Bone marrow (tissue), 2 donors: ENCODE data around the gene DOCK9.
"Not testable (repeated sequence)": the region's sequence is repeated elsewhere in the genome, so short reads cannot be mapped to it uniquely, and the experiment has no call there.

Experiments
- DNase-seq, 2 donors: peaks; one replicate each; lab custom pipeline; 2025; lab: John Stamatoyannopoulos, UW

The DOCK9 gene

DNA sequence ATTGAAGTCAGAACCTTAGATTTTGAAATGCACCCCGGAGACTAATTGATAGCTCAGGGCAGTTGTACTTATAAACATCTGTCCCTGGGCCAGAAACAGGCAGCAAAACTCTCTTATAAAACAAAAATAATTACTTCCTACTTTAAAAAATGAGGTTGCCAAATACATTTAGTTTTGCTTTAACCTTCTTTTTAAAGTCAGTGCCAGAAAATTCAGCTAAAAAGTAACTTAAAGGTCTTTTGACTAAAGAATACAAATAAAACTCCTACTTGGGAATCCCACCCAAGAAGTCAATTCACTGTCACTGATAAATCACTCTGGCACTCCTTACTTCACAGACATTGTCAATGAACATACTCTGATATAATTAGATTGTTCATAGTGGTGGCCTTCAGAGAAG lies 60.7 kb downstream of the DOCK9 start:
- DNase-seq, result no peak

DNA sequence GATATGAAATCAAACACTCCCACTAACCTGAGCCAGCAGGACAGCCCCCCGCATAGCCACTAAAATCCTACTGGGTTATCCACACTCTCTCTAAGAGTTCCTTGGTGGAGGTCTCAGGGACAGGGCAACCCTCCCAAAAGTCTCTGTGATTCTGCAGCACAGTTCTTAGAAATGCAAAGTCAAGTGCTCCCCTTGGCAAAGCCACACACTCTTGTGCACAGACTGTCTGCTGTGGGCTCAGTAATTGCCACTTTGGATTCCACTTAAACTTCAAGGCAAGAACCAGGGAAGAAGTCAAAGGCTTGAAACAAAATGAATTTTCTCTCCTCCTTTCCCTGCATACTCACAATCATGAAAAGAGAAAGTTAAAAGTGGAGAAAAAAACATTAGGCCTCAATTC lies 61.5 kb downstream of the DOCK9 start:
- DNase-seq, result no peak

DNA sequence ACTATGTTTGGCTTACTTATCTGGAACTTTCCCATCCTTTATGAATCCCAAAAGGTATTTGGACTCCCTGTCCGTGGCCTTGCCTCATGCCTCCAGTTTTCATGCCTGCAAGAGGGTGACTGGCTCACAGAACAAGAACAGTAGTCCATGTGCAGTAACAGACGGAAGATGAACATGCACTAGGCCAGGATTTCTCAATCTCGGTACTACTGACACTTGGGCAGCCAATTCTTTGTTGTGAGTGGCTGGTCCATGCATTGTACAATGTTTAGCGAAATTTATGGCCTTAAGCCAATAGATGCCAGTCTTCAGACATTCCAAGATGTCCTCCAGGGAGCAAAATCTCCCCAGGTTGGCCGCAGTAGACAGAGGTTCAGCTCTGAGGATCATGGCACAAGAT lies 61.9 kb downstream of the DOCK9 start:
- DNase-seq, result no peak

DNA sequence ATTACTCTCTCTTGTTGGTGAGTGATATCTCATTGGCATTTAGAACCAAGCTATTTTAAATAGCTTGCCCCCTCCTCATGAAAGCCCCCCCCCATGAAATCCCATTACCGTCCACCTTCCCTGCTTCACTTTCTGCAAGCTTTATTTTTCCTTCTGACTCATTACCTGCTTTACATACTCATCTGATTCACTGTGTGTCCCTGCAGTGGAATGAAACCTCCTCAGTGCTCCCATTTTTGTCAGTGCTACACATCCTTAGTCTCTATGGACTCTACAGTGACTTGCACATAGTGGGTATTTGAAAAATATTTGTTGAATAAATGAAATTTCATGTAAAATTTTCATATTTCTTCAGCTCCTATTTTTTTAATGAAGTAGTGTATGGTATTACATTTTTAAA lies 62.3 kb downstream of the DOCK9 start:
- DNase-seq, result no peak

DNA sequence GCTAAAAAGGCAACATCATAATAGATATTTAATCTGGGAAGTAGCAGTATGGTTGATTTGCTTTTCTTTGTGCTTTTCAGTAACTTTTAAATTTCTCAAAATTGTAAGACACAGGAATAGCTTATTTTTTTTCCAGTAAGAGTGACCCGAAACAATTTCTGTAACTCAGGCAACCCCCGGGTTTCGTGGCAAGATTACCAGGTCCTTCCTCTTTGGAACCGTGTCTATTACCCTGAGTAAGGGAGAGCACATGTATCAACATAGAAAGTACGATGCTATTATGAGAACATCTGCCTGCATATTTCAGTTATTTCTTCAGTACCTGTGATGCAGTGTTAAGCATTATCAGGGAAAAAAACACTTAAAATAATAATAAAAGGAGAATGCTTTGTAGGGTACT lies 64.1 kb downstream of the DOCK9 start:
- DNase-seq, result peak in 1 of 2 donors; percentile 47

DNA sequence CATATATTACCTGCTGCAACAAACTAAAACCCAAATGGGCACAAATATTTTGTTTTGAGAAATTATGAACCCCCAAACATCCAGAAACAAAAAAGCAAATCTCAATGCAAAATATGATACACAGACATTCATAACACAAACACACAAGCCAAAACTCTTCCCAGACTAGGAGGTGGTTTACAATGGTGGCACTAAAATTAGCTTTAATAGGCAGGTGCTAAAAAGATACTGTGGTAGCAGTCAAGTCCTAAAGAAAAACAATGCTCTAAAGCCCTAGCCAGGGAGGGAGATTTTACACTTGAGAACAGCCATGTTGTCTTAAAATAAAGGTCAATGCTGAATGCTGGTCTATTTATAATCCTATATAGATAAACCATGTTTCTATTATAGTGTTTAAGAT lies 65.0 kb downstream of the DOCK9 start:
- DNase-seq, result no peak

DNA sequence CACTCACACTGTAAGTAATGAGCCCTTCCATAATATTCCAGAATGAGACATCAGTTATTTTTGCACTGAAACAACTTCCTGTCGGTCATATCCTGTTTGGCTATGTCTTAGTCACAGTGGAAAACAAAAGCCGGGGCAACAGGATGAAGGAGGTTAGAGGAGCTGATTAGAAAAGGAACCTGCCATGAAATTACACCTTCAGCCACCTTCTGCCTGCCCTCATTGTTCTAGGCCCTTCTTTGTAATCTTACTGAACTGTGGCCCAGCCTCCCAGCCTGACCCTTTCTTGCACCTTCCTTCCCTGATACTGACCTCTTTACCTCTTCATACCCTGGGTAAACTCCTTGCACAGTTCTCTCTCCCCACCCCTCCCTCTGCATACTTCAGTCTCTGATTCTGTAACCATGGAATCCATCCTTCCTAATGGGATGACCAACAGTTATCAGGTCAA lies 67.3 kb downstream of the DOCK9 start:
- DNase-seq, result peak in 1 of 2 donors; percentile 88

DNA sequence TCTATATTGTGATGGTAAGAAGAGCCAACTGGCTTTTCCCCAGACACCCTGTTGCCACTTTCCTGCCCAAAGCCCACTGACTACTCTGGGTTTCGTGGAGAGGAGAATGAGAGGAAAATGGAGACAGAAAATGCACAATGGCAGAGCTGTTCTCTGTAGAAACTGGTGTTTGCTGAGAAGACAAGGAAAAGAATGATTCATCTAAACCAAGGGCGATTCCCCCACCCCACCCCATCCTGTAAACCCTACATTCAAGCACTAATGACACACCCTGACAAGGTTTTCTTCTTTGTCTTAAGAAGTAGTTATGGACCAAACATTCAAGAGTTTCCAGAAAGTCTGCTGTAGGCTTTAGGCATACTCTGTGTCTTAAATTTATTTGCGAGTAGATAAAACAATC lies 68.8 kb downstream of the DOCK9 start:
- DNase-seq, result peak in 1 of 2 donors; percentile 63

DNA sequence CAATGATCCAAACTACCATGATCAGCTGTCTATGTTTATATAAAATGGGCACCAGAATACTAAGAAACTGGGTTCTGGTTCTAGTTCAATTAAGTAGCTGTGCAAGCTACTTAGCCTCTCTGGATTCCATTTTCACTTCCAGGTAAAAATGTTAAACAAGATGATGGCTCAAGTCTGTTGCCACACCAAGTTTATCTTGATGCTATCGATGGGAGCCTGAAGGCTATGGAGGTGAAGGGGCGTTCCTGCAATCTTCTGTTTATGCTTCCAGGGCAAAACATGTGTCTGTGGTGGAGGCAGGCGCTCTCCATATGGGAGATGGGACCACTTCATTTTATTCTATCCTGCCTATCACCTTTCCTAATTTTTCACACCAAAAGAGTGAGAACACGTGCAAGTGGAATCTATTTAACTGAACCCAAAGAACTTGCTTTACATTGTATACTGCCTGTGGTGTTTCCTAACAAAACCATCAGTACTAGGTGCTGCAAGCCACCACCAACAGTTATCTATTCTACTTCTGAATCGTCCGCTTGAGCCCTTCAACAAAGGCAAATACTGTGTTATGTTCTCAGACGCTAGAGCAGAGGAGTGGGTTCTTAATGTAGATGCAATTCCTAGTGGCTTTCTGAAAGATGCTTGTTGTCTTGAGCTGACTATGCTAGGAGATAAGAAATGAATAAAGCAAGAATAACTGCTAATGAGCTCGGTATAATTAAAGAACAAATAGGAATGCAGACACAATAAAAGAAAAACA lies 70.9 kb downstream of the DOCK9 start:
- no peak for DNase-seq

DNA sequence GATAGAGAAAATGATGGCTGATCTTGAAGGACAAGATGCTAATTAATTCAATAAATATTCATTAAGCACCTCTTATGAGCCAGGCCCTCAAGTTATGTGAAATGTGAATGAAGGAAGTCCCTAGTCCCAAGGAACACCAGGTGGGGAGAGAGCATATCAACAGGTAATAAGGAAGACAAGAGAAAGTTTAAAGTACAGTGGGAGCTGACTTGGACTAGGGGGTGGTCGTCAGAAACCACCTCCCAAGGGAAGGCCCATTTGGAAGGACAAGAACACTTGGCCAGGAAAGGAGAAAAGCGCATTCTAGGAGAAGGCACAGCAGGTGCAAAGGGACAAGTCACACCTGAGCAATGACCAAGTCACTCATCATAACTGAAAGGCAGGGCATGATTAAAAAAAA lies 72.7 kb downstream of the DOCK9 start:
- DNase-seq, result no peak

DNA sequence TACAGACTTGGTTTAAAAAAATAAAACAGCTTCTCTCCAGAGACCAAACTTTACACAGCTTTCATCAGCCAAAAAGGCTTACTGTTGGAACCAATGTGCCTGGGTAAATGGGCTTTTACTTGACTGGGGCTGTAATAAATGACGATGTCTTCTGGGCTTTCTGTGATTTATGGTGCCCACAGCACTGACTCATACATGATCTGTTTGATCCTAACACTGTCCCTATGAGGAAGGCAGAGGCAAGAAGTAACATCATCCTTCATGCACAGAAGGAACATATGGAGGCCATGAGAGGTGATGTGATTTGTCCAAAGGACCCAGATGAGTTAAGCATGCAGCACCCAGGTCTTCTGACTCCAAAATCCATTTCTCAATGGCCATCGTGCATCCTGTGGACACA lies 77.4 kb downstream of the DOCK9 start:
- DNase-seq, result no peak

DNA sequence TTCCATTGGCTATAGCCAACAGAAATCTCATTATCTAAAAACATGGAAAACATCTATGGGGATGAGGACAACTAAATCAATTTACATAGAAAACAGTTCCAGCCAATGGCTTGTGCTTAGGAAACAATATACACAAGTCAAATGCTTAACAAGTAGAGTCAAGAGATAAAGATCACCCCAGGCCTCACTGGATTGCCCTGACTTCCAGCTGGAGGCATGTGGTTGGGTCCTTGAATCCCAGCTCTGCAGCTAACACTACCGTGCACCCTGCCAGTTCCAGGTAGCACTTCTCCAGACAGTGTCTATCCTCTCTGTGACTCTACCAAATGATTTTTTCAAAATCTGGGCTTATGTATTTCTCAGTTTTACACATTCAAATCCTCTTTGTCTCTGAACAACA lies 80.2 kb downstream of the DOCK9 start:
- DNase-seq, result no peak

DNA sequence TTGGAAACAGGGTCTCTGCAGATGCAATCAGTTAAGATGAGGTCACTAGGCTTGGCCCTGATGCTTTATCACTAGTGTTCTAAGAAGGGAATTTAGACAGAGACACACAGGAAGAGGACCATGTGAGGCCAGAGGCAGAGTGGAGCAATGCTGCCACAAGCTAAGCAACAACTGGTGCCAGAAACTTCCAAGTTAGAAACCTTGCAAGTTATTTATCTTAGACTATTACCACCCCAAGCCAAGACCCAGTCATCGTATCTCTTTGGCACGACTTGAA lies 81.1 kb downstream of the DOCK9 start:
- no peak for DNase-seq

DNA sequence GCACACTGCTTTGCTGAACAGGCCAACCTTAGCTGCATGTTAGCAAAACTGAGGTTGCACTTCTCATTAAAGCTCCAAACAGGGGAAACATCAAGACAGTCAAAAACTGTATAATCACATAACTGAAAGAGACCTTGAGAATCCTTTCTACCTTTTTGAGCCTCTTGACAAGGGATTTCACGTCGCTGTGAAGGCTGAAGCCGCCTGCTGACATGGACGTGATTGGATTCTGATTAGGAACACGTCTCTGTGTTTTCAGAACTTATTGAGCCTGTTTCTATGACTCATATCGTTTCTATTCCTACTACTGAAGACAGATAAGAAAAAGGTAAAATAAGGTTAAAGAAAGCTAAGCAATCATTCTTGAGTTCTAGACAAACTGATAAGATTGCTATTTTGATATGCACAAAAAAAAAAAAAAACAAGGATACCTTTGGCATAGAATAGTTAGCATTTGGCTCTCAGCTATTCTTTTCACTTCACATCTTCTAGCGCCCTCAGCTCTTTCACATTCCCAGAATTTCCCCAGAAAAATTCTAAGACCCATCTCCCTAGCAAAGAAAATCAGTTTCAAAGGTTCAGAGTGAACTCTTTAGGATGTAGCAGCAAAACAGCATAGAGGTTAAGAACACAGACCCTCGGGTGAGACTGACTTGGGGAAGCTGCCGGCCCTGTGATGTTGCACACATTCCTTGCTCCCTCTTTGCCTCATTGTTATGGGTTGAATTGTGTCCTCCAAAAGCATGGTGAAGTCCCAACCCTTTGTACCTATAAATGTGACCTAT lies 81.6 kb downstream of the DOCK9 start:
- no peak for DNase-seq

DNA sequence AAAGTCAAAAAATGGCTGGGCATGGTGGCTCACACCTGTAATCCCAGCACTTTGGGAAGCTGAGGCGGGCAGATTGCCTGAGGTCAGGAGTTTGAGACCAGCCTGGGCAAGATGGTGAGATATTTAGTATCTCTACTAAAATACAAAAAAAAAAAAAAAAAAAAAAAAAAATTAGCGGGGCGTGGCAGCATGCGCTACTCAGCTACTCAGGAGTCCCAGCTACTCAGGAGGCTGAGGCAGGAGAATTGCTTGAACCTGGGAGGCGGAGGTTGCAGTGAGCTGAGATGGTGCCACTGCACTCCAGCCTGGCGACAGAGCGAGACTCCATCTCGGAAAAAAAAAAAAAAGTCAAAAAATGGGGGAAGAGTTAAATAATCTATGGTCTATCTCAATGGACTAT lies 83.0 kb downstream of the DOCK9 start:
- DNase-seq, result not testable (repeated sequence)

DNA sequence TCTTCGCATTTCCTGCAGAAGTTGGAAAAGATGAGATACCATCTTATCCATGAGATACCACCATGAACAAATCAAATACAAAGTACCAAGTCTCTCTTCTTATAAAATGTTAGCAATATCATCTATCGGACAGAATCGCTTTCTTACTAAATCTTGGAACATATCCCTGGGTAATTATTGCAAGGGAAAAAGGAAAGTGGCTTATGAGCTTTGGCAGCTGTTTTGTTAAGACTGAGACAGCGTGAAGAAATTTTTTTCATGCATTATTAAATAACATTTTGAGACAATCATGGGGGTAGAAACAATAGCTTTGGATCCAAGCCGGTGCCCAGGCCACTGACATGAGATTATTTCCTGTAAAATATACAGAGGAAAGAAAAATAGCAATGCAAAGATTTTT lies 84.5 kb downstream of the DOCK9 start:
- no peak for DNase-seq

DNA sequence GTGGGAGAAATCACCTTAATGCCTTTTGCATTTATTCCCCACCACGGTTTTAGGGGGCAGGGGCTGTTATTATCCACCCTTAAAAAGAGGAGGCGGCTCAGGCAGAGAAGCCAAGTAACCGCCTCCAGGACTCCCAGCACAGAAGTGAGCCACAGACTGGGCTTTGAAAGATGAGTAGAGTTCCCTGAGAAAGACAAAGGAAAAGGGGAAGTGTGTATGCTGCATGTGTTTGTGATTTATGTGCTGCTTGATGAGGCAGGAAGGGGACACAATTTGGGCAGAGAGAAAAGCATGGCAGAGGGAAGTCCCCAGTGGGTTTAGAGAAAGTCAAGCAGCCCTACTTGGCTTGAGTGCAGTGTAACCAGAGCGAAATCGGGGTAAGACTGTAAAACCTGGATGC lies 85.0 kb downstream of the DOCK9 start:
- DNase-seq, result peak in 1 of 2 donors; percentile 96

DNA sequence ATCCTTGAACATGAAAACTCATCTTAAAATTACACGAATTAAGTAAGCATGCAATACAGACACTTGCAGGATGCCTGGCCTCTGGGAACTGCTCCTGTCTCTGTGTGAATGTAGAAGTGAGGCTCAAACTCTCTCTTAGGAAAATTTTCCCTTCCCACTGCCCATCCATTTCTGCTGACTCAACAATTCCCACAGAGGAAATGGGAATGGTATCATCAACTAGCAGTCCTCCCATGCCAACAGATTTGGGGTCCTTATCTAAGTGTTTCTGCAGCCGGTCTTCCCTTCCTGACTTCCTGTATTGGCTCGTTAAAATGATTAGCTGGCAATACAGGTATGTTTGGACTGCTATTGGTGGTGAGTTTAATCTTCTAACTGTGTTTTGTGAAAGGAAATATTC lies 85.8 kb downstream of the DOCK9 start:
- no peak for DNase-seq

DNA sequence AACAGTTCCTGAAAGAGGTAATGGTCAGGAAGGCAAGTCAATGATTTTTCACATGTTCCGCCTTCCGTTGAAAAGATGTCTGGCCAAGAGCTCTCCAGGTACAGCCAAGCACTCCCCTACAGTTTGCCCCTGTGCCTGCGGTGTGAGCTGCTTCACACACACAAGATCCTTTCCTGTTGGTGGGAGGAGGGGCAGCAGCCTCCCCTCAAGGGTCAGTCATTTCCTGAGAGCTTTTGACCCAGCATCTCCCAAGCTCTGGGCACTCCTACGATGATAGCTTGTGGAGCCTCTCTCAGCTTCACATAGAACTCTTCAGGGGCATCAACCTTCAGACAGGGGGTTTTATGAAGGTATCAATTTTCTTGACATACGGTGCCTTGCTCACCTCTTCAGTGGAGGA lies 86.9 kb downstream of the DOCK9 start:
- DNase-seq, result no peak

DNA sequence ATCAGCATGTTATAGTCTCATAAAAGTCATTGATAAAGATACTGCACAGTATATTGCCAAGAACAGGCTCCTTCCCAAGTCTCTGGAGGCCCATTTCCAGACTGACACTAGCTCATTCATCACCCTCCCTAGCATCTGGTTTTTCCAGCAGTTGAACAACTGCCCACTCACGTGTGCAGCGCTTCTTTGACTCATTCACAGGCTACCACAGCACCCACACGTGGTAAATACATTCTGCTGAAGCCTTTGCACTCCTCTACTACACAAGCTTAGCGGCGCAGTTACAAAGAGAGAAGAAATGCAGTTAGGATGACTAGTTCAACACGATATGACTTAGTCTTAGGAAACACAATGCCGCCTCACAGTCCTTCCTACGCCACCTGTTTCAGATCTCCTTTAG lies 87.7 kb downstream of the DOCK9 start:
- DNase-seq, result no peak

DNA sequence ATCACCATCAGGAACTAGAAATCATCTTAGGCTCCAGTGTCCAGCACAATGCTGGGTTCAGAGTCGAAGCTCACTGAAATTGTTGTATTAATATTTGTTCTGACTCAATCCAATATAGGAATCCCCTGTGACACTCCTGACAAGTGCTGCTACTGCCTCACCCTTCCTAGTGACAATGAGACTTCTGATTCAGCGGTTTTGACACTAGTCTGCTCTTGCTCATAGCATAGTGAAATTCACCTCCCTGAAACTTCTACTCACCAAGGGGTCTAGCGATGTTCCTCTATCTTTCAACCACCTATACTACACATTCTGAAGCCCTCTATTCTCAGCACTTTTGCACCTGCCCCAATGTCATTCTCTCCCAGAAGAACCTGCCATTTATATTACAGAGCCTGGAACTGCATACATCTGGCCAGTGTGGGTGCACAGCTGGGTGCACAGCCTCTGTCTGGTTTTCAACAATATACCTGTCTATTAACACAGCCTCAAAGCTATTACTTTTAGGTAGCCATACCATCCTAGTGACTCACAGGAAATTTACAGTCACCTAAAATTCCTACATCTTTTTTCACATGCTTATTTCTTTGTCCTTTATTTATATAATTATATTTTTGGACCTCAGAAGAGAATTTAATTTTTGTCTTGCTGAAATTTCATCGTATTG lies 88.3 kb downstream of the DOCK9 start:
- no peak for DNase-seq

DNA sequence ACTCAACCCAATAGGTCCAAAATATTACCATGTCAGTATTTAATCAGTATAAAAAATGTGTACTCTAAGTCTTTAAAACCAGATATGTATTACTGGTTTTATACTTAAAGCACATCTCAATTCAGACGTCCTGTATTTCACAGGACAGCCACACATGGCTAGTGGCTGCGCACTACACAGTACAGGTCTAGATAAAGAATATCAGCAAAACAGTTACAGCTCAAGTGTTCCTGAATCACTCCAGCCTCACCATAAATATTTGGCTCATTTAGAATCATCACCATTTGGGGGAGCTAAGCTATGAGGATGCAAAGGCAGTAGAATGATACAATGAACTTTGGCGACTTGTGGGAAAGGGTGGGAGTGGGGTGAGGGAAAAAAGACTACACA lies 89.0 kb downstream of the DOCK9 start:
- no peak for DNase-seq

DNA sequence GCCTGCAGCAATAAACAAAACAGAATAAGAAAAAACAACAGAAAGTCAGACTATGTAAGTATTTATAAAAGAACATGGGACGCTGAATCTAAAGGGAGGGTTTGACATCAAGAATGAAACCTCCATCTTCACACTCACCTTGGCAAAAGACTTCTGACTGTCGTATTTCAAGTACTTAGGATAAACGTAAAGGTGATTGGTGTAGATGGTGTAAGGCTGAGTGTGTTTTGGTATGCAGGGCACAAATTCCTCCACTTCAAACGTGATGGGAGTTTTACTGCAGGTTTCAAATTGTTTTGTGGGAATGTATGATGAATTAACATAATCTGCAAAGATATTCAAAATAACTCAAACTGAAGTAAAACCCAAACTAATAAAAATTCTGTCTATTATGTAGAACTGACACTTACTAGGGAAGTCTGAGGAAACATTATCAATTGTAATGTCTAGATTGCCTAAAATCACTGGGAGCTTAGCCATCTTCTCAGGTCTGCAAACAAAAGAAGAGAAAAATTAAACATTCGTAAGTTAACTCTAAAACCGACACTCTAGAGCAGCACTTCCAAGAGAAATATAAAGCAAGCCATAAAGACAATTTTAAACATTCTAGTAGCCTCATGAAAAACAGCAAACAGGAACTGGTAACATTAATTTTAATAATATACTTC lies 89.5 kb downstream of the DOCK9 start:
- DNase-seq, result no peak
